ENCODE measurements around the gene CTDSP2.

DNA sequence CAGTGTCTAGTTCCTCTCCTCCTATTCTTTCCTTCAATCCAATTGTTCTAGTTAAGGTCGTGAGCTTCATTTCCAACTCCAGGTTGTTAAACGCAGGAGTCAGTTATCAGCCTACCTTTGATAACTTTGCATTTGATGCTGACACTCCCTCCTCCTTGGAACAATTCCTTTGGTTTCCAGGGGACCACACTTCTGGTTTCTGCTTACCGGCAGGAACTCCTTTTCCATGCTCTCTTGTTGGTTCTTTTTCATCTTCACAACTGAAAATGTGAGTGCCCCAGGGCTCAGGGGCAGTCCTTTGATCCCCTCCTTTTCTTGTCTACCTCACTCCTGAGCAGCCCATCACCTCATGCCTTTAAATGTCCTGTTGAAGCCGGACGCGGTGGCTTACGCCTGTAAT is 69.2 kb downstream of the CTDSP2 start:
- TF ChIP-seq, protein P1, sequence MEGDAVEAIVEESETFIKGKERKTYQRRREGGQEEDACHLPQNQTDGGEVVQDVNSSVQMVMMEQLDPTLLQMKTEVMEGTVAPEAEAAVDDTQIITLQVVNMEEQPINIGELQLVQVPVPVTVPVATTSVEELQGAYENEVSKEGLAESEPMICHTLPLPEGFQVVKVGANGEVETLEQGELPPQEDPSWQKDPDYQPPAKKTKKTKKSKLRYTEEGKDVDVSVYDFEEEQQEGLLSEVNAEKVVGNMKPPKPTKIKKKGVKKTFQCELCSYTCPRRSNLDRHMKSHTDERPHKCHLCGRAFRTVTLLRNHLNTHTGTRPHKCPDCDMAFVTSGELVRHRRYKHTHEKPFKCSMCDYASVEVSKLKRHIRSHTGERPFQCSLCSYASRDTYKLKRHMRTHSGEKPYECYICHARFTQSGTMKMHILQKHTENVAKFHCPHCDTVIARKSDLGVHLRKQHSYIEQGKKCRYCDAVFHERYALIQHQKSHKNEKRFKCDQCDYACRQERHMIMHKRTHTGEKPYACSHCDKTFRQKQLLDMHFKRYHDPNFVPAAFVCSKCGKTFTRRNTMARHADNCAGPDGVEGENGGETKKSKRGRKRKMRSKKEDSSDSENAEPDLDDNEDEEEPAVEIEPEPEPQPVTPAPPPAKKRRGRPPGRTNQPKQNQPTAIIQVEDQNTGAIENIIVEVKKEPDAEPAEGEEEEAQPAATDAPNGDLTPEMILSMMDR (IDR thresholded peaks at IDR 0.05), result no peak
- TF ChIP-seq POLR2A (IDR thresholded peaks at IDR 0.05), result no peak

Data from upper lobe of left lung (tissue), 4 donors.